HG02938 (cell line): ENCODE data around the gene PICALM.
"Not testable (repeated sequence)": the region's sequence is repeated elsewhere in the genome, so short reads cannot be mapped to it uniquely, and the experiment has no call there.

ENCODE experiments used
- ATAC-seq: cut with Tn5 transposase; IDR thresholded peaks from one replicate; pipeline ENCODE4 v1.9.1; 2021; ENCODE audit warnings: mild to moderate bottlenecking, moderate library complexity; ENCODE audit not compliant: unreplicated experiment

Gene PICALM

GRCh38 chr11:86068951-86069407 is at the start of gene PICALM:
Gene PICALM, minus strand, starts transcription at chr11:86069084. Its CDS starts 304 bp downstream, at chr11:86068780.
- ATAC-seq = peak; percentile 79

- no peak for ATAC-seq
Measured at GRCh38 chr11:86118253-86118652, 49.4 kb upstream of the PICALM start.

GRCh38 chr11:86117712-86118063 is 48.8 kb upstream of the PICALM start:
- no peak for ATAC-seq

GRCh38 chr11:86117001-86117711 is 48.3 kb upstream of the PICALM start:
- no peak for ATAC-seq

DNA sequence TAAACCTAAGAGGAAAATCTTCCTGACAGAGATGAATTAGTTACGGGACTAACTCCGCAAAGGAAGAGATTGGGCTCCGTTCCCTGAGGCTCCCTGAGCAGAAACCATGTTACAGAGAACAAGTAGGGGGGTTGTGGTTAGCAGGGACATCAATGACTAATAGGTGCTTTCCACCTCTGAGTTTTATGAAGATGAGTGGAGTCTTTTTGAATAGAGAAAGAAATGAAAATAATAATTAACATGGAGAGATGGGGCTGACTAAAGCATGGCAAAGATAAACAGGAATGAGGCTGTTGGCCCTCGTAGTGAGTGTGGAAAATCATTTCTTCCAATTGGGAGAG is 47.5 kb upstream of the PICALM start:
- ATAC-seq = peak; percentile 89

- peak; percentile 31 for ATAC-seq
Measured at GRCh38 chr11:86115542-86116385, 46.9 kb upstream of the PICALM start.

DNA sequence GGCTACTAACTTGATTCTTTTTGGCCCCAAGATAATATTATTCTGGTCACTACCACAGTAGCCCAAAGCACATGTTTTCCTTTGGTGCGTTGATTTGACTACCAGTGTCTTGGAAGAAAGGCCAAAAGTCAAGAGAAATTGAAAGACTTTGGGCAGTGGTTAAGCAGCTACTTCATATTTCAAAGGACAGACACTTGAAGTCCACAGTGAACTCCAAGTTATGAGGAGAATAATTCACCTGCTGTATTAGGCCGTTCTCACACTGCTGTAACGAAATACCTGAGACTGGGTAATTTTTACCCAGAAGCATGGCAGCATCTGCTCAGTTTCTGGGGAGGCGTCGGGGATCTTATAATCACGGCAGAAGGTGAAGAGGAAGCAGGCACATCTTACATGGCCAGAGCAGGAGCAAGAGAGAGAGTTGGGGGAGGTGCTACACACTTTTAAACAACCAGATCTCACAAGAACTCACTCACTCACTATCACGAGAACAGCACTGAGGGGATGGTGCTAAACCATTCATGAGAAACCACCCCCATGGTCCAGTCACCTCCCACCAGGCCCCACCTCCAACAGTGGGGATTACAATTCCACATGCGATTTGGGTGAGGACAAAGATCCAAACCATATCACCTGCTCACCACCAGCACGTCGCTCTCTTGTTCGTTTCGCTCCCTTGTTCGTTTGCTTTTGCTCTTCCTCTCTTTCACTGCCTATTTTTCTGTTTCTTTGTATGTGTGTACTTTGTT is 40.2 kb upstream of the PICALM start:
- ATAC-seq = no peak

DNA sequence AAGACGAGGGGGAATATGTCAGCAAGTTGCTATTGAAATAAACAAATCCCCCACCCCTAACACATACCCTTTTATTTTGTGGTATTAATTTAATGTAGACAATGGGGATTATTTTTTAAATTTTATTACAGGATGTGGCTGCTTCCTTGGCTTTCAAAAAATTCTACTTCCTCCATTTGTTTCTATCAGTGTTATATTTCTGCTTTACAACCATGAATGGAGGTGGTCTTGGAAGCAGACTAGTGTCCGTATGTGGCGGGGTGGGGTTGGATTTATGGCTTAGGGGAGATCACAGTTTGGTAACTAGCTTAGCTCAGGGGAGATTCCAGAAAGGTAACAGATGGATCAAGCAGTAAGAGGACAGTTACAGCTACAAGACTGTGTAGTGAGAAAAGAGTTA is 39.3 kb upstream of the PICALM start:
- no peak for ATAC-seq

DNA sequence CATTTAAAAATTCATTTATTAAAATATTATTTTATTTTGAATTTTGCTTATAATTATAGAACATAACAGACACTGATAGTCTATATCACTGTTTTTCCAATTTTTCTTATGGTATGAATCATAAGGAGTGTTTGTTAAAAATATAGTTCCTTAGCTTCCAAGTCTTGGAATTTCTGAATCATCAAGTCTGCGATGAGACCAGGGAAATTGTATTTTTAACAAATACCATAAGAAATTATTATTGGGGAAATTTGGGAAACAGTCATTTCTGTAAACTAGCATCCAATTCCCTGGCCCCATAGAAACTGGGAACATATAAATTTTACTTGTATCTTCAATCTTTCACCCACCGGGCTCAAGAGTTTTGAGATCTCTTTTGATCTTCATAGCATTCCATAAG is 38.0 kb upstream of the PICALM start:
- ATAC-seq = no peak

GRCh38 chr11:86106031-86106430 is 37.1 kb upstream of the PICALM start:
- not testable (repeated sequence) for ATAC-seq

DNA sequence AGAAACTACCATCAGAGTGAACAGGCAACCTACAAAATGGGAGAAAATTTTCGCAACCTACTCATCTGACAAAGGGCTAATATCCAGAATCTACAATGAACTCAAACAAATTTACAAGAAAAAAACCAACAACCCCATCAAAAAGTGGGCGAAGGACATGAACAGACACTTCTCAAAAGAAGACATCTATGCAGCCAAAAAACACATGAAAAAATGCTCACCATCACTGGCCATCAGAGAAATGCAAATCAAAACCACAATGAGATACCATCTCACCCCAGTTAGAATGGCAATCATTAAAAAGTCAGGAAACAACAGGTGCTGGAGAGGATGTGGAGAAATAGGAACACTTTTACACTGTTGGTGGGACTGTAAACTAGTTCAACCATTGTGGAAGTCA is 36.7 kb upstream of the PICALM start:
- ATAC-seq = not testable (repeated sequence)

- ATAC-seq = no peak
Measured at GRCh38 chr11:86103808-86104207, 34.9 kb upstream of the PICALM start.

DNA sequence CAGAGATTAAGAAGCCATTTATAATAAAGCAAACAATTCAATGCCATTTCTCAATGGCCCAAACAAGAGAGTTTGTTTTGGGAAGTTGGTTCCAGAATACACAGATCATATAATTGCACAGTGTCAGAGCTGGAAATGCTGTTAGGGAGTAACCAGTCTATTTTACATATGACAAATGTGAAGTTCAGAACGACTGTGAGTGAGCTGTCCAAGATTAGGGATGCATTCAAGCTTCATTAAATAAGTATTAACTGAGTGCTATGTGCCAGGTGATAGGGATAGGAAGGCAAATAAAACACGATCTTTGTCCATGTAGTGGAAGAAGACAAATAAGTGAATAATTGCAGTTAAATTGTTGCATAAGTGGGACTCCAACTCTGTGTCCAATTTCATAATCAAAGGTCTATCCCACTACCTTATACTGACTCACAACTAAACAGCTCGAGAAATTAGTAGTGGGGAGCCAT is 33.1 kb upstream of the PICALM start:
- ATAC-seq = no peak

DNA sequence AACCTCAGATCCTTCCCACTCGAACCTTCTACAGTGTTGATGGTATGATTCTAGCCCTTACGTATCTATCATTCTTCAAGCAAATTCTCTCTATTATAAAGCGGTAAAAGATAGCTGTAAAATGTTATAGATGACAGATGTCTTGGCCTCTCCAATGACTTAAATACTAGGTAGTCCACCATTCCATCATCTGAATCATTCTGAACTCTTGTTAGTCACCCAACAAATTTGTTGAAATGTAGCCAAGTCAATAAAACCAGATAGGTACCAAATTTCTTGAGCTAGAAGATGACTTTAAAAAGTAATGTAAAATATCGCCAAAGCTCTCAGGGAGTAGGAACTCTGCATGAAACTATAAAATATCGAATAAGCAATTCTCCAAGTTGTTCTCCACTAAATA is 32.6 kb upstream of the PICALM start:
- no peak for ATAC-seq

DNA sequence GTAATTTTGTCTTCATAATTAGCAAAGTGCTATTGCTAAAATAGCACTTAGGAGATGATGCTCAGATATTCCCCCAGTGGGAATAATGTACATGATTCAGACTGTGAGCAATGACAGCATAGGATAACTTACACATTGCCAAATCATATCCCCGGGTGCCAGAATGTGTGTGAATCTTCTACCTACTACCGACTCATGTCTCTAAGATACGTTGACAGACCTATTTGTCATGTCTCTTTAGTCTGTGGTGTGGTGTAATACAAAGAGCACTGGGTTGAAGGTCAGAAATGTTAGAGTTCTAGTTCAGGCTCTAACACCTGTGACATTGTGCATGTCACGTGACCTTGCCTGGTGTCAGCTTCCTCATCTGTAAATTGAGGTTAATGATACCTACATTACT is 31.0 kb upstream of the PICALM start:
- no peak for ATAC-seq

- ATAC-seq = no peak
Measured at GRCh38 chr11:86097980-86098379, 29.1 kb upstream of the PICALM start.

DNA sequence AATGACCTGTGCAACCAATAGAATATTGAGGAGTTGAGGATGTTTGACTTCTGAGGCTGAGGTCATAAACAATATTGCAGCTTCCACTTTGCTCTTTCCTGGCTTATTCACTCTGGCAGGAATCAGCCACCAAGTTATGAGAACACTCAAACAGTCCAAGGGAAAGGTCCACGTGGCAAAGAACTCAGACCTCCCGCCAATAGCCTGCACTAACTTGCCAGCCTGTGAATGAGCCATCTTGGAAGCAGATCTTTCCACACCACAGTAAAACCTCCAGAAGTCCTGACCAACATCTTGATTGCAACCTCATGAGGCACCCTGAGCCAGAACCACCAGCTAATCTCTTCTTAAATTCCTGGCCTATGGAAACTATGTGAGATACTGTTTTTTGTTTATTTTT is 22.7 kb upstream of the PICALM start:
- ATAC-seq = no peak

DNA sequence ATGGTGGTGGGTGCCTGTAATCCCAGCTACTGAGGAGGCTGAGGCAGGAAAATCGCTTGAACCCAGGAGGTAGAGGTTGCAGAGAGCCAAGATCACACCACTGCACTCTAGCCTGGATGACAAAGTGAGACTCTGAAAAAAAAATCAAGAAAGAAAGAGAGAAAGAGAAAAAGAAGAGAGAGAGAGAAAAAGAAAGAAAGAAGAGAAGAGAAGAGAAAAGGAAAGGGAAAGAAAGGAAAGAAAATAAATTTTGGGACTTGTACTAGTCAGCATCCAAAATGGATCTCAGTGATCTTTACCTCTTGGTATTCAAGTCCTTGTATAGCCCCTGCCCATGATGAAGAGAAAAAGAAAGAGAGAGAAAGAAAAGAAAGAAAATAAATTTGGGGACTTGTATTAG is 22.2 kb upstream of the PICALM start:
- ATAC-seq = no peak

DNA sequence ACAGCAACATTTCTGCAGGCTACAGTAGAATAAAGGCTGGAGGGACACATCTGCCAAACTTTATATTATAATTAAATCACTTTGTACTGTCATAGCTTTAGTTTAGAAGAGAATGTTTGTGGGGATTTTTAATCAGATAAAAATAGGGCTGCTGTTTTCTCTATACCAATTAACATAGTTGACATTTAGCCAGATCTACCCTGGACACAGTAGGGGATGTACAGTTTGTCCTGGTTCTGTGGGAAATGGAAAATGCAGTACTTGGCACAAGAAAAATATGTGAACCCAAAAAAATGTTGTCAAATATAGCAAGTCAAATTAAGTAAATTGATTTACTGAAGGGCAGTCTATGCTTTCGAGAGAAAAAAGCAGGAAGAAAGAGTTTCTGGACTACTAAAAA is 20.8 kb upstream of the PICALM start:
- ATAC-seq = no peak

DNA sequence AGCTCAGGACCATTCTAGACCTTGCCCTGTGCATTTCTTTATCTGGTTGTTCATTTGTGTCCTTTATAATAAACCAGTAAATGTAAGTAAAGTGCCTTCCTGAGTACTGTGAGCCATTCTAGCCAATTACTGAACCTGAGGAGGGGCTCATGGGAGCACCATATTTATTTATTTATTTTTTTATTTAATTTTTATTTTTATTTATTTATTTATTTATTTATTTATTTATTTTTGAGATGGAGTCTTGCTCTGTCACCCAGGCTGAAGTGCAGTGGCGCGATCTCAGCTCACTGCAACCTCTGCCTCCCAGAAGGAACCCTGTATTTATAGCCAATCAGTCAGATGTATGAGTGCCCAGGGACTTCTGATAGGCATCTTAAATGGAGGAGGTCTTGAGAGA is 18.8 kb upstream of the PICALM start:
- not testable (repeated sequence) for ATAC-seq

DNA sequence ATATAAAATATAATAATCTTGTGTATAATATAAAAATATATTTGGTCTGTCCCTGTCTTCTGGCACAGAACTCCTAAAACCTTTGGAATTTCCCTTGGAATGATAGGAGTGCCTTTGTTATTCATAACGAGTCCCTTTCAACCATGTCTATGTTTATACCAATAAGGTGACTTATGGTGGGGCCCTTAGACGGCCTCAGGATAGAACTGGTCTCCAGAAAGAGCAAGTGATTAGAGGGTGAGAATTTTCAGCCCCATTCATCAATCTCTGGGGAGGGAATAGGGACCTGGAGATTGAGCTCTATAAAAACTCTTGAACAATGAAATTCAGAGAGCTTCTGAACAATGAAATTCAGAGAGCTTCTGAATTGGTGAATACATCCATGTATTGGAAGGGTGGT is 18.4 kb upstream of the PICALM start:
- no peak for ATAC-seq

DNA sequence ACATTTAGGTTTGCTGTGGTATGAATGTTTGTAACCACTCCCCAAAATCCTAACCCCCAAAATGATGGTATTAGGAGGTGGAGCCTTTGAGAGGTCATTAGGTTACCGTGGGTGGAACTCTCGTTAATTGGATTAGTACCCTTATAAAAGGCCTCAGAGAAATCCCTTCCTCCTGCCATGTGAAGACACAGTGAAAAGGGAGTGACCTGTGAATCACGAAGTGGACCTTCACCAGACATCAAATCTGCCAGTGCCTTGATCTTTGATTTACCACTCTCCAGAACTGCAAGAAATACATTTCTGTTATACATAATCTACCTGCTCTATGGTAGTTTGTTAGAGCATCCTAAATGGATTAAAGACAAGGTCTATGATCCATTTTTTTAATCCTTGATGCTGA is 12.6 kb upstream of the PICALM start:
- ATAC-seq = no peak
